NCI-H2029 (cell line): ENCODE measurements around the gene OR2T27.
"Not testable (repeated sequence)": the region's sequence is repeated elsewhere in the genome, so short reads cannot be mapped to it uniquely, and the experiment has no call there.

ENCODE experiments used
- DNase-seq: peaks from one replicate; lab custom pipeline; 2025; lab: John Stamatoyannopoulos, UW

The OR2T27 gene

DNA sequence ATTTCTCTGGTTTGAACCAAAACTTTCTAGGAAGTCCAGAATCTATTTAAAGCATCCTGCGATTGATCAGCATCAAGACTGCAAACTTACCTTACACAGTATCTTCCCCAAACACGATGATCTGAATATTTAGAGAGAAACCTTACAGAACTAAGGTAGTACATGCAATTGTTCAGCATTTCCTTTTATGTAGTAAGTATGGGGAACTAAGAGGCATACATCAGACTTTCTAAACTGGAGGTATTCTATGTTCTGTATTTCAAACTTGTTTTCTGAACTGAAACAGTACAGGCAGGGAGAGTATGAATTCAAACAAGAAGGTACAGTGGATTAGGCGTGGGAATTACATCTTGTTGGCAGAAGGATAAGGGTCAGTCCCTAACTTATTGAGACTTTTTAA is at the start of gene OR2T27:
TSS of gene OR2T27 (minus strand) at position 175 of the 400 bp plus-strand sequence. CDS start 4,644 bp downstream, outside the sequence.
- DNase-seq = not testable (repeated sequence)

DNA sequence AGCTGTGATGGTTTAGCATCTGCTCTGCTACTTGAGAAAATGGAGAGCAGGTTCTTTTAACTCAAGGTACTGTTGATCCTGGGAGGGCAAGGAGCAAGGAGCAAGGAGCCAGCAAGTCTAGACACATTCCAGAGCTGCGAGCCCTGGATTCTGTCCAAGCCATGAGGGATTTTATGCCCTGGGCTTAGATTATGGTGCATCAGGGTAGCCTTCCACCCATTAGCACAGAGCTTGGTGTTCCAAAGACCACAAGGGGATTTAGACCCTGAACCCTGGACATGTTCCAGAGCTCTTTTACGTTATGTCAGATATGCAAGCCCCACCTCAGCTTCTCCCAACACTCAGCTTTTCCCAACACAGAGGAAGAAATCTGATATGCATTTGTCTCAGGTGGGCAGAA is 49.3 kb upstream of the OR2T27 start:
- no peak for DNase-seq

DNA sequence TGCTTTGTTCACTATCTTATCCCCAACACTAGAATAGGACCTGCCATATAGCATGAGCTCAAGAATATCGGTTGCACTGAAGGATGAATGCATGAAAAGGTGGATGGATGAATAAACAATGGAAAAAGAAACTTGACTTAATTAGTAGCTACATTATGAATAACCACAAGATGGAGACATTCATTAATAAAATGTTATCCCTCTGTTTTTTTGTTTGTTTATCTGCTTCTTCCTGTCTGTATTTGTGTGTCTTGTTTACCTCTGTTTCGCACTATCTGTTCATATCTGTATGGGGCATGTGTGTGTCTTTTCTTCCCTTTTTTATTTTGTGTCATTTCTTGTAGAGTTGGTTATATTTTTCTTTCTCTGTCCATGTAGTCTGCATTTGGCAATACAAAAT is 48.3 kb upstream of the OR2T27 start:
- DNase-seq = no peak

DNA sequence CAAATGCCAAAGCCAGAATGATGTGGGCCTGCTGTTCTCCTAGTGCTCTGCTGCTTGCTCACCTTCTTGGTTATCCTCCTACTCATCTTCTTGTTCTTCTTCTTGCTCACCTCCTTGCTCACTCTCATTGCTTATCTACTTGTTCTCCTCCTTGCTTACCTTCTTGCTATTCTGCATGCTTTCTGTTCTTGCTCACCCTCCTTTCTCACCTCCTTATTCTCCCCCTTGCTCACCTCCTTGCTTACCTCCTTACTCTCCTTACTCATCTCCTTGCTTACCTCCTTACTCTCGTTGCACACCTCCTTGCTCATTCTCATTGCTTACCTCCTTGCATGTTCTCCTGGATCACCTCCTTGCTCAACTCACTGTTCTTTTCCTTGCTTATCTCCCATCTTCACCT is 47.4 kb upstream of the OR2T27 start, which contains the start of gene OR14I1:
TSS of gene OR14I1 (minus strand) at position 53 of the 400 bp plus-strand sequence.
- DNase-seq = no peak

DNA sequence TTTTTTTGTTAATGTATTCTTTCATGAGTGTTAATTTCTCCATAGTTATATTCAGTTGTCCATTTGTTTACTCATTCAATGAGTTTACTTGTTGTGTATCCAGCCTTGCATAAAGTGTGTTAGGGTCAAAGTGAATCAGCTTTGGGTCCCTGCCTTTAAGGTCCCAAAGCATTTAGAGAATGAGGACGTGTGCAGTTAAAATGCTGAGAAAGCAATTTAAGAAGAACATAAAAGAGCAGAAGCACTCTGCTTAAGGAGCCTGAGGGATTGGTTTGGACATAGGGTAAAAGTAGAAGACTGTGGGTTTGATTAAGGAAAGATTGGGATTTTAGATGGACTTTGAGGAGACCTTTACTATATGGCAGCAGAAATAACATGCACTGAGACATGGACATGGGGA is 43.8 kb upstream of the OR2T27 start:
- no peak for DNase-seq

DNA sequence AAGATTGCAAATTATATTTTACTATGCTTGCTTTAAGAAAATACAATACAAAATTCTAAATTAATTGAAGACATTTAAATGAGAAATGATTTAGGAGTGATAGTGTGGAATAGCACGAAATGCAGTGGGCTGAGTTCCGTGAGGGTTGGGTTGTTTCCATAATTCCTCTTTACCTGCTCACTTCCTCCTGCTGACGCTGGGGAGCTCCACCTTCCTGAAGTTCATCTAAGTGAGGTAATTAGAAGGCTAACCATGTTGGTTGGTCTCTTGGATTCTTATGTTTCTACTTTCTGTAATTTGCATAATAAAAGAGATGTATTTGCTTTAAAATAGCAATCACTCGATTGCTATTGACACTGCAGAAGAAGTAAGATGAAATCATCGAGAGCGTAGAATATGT is 42.6 kb upstream of the OR2T27 start:
- DNase-seq = no peak

DNA sequence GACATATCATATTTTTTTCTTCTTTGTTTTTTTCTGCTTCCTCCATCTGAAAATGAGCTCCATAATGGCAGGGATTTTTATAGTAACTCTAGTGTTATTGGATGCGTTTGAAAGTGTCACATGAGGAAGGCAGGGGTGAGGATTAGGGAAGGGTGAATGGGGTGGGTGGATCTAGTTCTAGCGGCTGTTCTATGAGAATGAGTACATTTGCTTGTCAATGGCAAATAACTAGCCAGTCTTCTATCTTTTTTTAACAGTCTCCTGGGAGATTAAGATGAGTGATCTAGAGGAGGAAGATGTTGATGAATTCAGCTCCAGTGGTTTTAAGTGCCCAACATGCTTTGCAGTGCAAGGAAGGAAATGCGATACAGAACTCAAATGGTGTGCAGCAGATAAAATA is 41.4 kb upstream of the OR2T27 start:
- no peak for DNase-seq

- DNase-seq = no peak
These were observed 40.9 kb upstream of the OR2T27 start for GRCh38 chr1:248696261-248696660.

DNA sequence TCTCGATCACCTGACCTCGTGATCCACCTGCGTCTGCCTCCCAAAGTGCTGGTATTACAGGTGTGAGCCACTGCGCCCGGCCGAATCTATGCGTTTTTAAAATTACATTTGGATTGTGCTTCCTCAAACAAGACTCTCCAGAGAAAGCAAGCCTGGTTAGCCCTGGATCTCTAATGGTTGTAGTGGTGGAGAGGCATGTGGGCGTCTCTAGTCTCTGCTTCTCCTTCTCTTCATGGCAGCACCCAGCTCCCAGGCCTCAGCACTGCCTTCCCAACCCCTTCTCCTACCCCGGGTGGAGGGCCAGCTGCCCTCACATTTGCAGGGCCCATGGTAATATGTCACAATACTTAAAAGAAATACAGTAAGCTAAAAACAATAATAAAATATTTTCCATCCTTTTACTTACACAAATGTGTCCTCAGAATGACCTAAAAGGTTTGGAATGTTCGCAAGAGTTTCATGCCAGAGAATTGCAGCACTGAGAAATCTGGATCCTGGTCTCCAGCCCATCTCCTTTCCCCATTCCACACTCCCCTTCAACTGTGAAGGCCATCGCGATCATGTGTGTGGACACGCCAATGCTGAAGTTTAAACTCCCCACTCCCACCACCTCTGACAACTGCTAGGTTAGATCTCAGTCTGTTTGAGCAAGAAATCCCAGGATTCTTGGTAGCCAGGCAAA is 40.3 kb upstream of the OR2T27 start:
- DNase-seq = no peak

GRCh38 chr1:248691567-248692155 is 36.3 kb upstream of the OR2T27 start:
- no peak for DNase-seq

GRCh38 chr1:248688527-248689298 is 33.4 kb upstream of the OR2T27 start:
- DNase-seq = no peak

DNA sequence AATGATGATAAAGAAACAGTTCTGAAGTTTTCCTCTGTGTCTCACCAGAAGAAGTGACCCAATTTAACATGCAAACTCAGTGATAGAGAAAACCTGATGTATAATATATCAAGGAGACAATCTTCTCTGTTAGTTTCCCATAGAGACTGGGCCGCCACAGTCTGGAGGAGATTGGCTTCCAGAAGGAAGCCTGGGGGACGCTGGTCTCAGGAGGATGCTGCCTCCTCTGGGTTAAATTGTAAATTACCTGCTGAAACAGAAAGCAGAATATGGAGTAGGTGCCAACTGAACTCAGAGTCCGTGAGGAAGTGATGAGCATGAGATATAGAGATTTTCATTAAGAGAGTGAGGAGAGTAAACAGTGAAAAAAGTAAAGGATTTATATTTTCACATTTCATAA is 31.5 kb upstream of the OR2T27 start:
- DNase-seq = no peak

DNA sequence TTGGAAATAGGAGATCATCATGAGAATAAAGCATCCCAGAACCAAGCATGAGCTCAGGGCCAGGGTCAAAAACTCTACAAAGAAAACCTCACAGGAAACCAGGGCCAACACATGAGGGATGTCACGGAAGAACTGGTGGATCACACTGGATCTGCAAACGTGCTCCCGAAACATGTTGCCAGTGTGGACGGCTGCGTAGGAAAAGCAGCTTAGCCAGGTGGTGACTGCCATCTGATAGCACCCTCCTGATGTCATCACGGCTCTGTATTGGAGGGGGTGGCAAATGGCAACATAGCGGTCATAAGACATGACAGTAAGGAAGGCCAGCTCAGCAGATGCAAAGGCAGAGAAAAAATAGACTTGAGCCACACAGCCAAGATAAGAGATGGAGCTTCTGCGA is 26.3 kb upstream of the OR2T27 start:
- DNase-seq = no peak

DNA sequence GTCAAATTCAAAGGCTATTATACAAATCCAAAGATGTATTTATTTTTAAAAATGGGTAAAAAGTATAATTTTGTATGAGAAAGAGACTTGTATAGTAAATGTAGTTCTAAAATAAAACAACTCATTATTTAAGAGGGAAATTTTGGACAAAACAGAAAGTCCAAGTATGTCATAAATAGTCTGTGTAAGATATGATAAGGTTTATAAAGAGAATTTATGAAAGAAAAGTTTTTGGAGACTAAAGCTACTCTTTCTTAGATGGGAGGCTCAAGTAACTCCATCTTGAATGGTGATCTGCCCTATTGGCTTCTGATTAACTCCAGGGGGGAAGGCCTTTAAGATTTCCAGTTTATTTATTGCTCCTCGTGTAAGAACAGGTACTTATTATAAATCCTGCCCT is 14.7 kb upstream of the OR2T27 start:
- DNase-seq = no peak

DNA sequence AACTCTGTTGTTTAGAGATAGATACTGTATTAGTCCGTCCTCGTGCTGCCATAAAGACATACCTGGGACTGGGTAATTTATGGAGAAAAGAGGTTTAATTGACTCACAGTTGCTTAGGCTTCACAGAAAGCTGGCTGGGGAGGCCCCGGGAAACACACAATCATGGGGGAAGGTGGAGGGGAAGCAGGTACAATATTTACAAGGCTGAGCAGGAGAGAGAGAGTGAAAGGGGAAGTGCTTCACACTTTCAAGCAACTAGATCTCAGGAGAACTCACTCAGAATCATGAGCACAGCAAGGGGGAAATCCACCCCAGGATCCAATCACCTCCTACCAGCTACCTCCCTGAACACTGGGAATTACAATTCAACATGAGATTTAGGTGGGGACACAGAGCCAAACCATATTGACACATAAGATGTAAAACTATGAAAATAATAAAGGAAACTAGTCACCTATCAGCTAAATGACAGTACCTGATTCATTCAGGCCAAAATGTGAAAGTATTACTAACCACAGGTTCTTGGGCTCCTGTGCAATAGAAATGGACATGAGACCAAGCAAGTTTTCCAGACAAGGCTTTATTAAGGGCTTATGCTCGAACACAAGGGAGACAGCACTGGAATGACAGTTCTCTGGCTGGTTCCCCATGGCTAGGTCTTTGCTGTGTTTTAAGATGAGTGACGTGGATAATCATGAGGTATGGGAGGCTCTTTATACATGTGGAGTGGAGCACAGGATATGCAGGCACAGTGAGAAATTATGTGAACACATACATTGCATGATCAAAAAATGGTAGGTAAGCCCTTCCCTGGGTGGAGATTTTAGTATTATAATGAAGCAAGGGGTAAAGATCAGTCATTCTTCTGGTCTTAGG is 8.4 kb upstream of the OR2T27 start:
- not testable (repeated sequence) for DNase-seq

DNA sequence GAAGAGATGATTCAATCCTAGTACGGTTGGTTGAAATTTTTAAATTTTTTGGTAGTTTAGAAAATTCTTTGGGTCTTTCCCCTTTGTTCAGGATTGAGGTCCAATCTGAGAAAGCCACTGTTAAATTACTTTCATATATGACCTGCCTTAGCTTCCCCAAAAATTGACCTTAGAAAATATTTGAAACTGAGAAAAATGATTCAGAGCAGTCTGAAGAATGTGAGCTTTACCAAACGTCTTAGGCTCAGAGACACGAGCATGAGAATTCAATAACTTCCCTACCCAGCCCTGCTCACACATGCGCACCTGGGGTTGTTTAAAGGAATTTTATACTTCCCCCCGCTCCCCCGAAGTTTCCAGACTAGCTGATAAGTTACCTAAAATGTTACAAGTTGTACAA is 1.5 kb upstream of the OR2T27 start:
- DNase-seq = not testable (repeated sequence)

- DNase-seq = not testable (repeated sequence)
These were observed 6.4 kb downstream of the OR2T27 start for GRCh38 chr1:248648770-248649536.

DNA sequence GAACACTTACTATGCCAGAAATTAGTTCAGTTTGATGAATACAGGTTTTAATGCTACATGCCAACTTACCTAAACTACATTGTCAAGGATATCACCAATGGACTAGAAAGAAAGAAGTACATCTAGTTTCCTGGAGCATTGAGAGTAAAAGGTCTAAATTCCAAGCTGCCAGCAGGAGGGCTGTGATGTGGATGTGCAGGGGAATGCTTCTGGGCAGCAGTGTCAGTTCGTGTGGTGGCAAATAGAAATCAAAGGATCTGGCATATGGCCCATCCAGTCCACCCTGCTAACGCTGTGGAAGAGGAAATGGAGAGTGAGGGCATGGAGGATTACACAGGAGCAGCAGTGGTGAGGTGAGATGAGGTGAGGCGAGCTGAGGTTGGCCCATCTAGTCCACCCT is 10.2 kb downstream of the OR2T27 start, which contains the start of gene OR2T35:
TSS of gene OR2T35 (minus strand) at position 101 of the 400 bp plus-strand sequence. CDS start 6,020 bp downstream, outside the sequence.
- not testable (repeated sequence) for DNase-seq

GRCh38 chr1:248642971-248643651 is 12.2 kb downstream of the OR2T27 start:
- not testable (repeated sequence) for DNase-seq

DNA sequence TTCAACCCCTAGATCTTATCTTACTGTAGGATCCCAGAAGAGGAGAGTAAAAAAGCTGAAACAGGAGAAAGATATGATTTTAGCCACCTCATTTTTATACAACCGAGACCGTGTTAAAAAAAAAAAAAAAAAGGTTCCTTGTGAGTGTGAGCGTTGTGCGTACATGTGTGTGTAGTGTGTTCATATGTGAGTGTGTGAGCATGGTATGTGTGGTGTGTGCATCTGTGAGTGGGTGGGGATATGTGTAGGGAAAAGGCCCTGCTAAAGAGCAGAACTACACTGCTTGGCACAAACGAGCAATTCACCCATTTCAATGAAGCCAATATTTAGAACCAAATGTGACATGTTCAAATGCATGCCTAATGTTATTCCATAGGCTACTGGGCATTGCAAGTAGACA is 13.7 kb downstream of the OR2T27 start:
- not testable (repeated sequence) for DNase-seq
